Tibial nerve (tissue), 4 donors: ENCODE measurements around the gene METTL22. TPM values are rescaled to one million over a fixed set of nuclear protein-coding genes. Genes with fewer than 3 reads are reported as not detected.

ENCODE experiments used
- DNase-seq, 2 donors: peaks; one replicate each; pipeline ENCODE4 v3.0.0-alpha.2; 2019; ENCODE audit warnings: low spot score in 2 of 2
- H3K27ac ChIP-seq, 4 donors: fragments of 200-600 bp; sonication (generic) in 3 of 4; one replicate each; pipeline ENCODE4 v1.5.1; 2017 to 2019; ENCODE audit warnings: mild to moderate bottlenecking in 1 of 4
- H3K27me3 ChIP-seq, 2 donors: fragments of 200-600 bp; sonication (generic) in 1 of 2; one replicate each; pipeline versions ENCODE4 v1.5.1 to v1.6.0; 2017 to 2019
- H3K36me3 ChIP-seq, 3 donors: fragments of 200-600 bp; sonication (generic); one replicate each; pipeline ENCODE4 v1.5.1; 2018 to 2019
- H3K4me1 ChIP-seq, 4 donors: fragments of 200-600 bp; sonication (generic) in 3 of 4; one replicate each; pipeline ENCODE4 v1.5.1; 2017 to 2019
- H3K4me3 ChIP-seq, 4 donors: fragments of 200-600 bp; sonication (generic) in 3 of 4; one replicate each; pipeline ENCODE4 v1.5.1; 2017 to 2019; ENCODE audit warnings: mild to moderate bottlenecking in 1 of 4, moderate library complexity in 1 of 4
- H3K9me3 ChIP-seq, 4 donors: fragments of 200-600 bp; sonication (generic) in 3 of 4; one replicate each; pipeline ENCODE4 v1.5.1; 2017 to 2019
- CTCF ChIP-seq, 5 experiments: fragments of 200-600 bp in 3 of 5; fragments of 450-650 bp in 2 of 5; sonication (generic) in 3 of 5; IDR thresholded peaks; one replicate each; pipeline ENCODE4 v1.5.1; 2016 to 2019; ENCODE audit warnings: antibody characterized with exemption in 5 of 5, mild to moderate bottlenecking in 3 of 5, moderate library complexity in 2 of 5
- EP300 ChIP-seq, 2 donors: sonication (generic); formaldehyde crosslinking; IDR thresholded peaks; one replicate each; pipeline ENCODE4 v1.6.1; 2017; ENCODE audit warnings: antibody characterized with exemption in 2 of 2, mild to moderate bottlenecking in 1 of 2
- POLR2A ChIP-seq, 2 donors: fragments of 450-650 bp; IDR thresholded peaks; one replicate each; pipeline ENCODE4 v1.6.1; 2017; ENCODE audit warnings: antibody characterized with exemption in 2 of 2, mild to moderate bottlenecking in 2 of 2, moderate library complexity in 2 of 2
- WGBS, 2 donors: methylation state at CpG; one replicate each; pipeline ENCODE4 v1.1.5; 2018; 5-methylcytosine and 5-hydroxymethylcytosine counted together
- total RNA-seq, 4 donors: library from RNA; depleted of rRNA; stranded (reverse); fragments of >200 nt; gene quantifications; one replicate each; pipeline ENCODE4 v1.1.0, GENCODE V29; 2016

Gene METTL22
- total RNA-seq, 4 donors from 2014 or later: 34.3 to 69.5 (median 46.6) TPM

DNA sequence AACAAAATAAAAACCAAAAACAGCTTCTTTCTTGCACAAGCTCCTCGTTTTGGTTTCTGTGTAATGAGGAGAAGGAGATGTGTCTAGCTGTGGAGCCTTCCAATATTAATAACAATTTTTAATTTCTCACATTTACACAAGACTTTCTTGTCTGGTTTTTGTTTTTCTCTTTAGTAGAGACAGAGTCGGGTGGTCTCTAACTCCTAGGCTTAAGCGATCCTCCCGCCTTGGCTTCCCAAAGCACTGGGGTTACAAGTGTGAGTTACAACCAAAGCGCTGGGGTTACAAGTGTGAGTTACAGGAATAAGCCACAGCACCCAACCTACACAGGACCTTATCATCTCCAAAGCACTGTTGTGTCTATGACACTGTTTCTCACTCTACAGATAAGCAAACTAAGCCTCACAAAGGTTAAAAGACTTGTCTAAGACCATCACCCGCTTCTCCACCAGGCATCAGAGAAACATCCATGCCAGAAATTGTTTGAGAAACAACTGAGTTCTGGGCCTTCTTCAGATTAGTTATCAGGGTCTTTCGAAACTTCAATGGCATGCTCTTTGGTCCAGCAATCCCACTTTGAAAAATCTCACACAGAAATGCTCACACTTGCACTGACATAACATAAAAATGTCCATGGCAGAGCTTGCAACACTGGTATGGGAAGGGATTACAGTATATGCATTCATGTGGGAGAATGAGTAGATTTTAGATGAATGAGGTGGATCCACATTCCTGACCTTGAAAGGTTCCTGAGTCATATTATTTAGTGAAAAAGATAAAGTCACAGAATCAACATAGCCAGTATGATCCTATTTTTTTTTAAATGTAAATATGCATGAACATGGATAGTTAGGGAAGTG, 56.8 kb downstream of the METTL22 start:
- peaks cover 0 to 8% (median 0%) of the 10 kb centered on the region in 3 donors for H3K36me3 ChIP-seq
- H3K9me3 ChIP-seq: peaks cover 0 to 7% (median 0%) of the 10 kb centered on the region in 4 donors
- peaks cover 0 to 22% (median 12%) of the 10 kb centered on the region in 4 donors for H3K4me1 ChIP-seq
- H3K4me3 ChIP-seq: no peak overlapping the region
- no peak for DNase-seq
- WGBS, 2 donors: 88 to 89% methylated on average over 7 of the region's 7 CpGs
- H3K27ac ChIP-seq: no peak overlapping the region
- no peaks in the 10 kb centered on the region for H3K27me3 ChIP-seq
- no peak for TF ChIP-seq EP300 (IDR thresholded peaks at IDR 0.05)
- no peak for TF ChIP-seq CTCF (IDR thresholded peaks at IDR 0.05)
- no peak for TF ChIP-seq POLR2A (IDR thresholded peaks at IDR 0.05)

- Histone ChIP-seq H3K9me3 (peaks cover 0 to 7% (median 0%) of the 10 kb centered on the region in 4 donors), H3K27me3 (no peaks in the 10 kb centered on the region), H3K27ac (no peak overlapping the region), H3K4me1 (peaks cover 0 to 18% (median 12%) of the 10 kb centered on the region in 4 donors), H3K36me3 (peaks cover 0 to 8% (median 0%) of the 10 kb centered on the region in 3 donors), H3K4me3 (no peak overlapping the region)
- DNase-seq: no peak
- TF ChIP-seq POLR2A (IDR thresholded peaks at IDR 0.05) (no peak), CTCF (IDR thresholded peaks at IDR 0.05) (no peak), EP300 (IDR thresholded peaks at IDR 0.05) (no peak)
- 97 to 98% methylated on average over 2 of the region's 2 CpGs for WGBS, 2 donors
Measured at GRCh38 chr16:8679151-8679550, 57.7 kb downstream of the METTL22 start.

- Histone ChIP-seq H3K9me3 (peaks cover 0 to 7% (median 0%) of the 10 kb centered on the region in 4 donors), H3K27ac (no peak overlapping the region), H3K36me3 (peaks cover 0 to 14% (median 0%) of the 10 kb centered on the region in 3 donors), H3K27me3 (no peaks in the 10 kb centered on the region), H3K4me3 (no peak overlapping the region), H3K4me1 (peaks cover 0 to 5% (median 0%) of the 10 kb centered on the region in 4 donors)
- no peak for DNase-seq
- 85 to 89% methylated on average over 9 of the region's 9 CpGs for WGBS, 2 donors
- TF ChIP-seq CTCF (IDR thresholded peaks at IDR 0.05): no peak
- no peak for TF ChIP-seq EP300 (IDR thresholded peaks at IDR 0.05)
- no peak for TF ChIP-seq POLR2A (IDR thresholded peaks at IDR 0.05)
Measured at GRCh38 chr16:8682551-8683259, 61.2 kb downstream of the METTL22 start.

DNA sequence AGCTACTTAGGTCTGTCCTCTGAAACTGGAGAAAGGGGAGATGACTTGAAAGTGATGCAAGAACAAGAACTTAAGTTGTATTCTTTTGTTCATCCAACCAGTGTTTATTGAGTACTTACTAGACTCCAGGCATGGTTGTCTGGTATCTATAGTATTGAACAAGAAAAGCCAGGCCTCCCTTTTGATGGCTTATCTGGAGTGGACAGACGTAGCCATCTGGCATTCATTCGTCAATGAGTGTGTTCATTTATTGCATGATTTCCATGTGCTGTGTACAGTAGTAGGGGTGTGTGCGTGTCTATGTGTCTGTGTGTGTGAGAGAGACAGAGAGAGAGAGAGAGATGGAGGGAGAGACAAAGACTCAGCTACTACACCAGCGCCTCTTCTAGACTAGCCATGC, 62.1 kb downstream of the METTL22 start:
- TF ChIP-seq CTCF (IDR thresholded peaks at IDR 0.05) (no peak), POLR2A (IDR thresholded peaks at IDR 0.05) (no peak), EP300 (IDR thresholded peaks at IDR 0.05) (no peak)
- Histone ChIP-seq H3K4me3 (no peak overlapping the region), H3K36me3 (peaks cover 0 to 22% (median 0%) of the 10 kb centered on the region in 3 donors), H3K27me3 (no peaks in the 10 kb centered on the region), H3K9me3 (peaks cover 0 to 7% (median 0%) of the 10 kb centered on the region in 4 donors), H3K27ac (no peak overlapping the region), H3K4me1 (peaks cover 0 to 5% (median 0%) of the 10 kb centered on the region in 4 donors)
- 73 to 77% methylated on average over 4 of the region's 4 CpGs for WGBS, 2 donors
- DNase-seq: no peak
